NCI-H748 (cell line): ENCODE data around the gene NAPB.

Experiments used
- DNase-seq: peaks from one replicate; lab custom pipeline; 2025; ENCODE audit not compliant: unreplicated experiment; lab: John Stamatoyannopoulos, UW

The NAPB gene

GRCh38 chr20:23438661-23439060 is 17.4 kb upstream of the NAPB start:
- DNase-seq = no peak

- DNase-seq = no peak
Measured at GRCh38 chr20:23437126-23437899, 16.0 kb upstream of the NAPB start.

- DNase-seq = no peak
Measured at GRCh38 chr20:23436681-23437080, 15.4 kb upstream of the NAPB start.

- DNase-seq = peak; percentile 67
Measured at GRCh38 chr20:23435626-23436539, 14.6 kb upstream of the NAPB start.

GRCh38 chr20:23434521-23435313 is 13.4 kb upstream of the NAPB start:
- no peak for DNase-seq

GRCh38 chr20:23433628-23434027 is 12.3 kb upstream of the NAPB start:
- DNase-seq = no peak

- DNase-seq = no peak
Measured at GRCh38 chr20:23425129-23425528, 3.8 kb upstream of the NAPB start.

GRCh38 chr20:23419995-23420901 is 1.0 kb downstream of the NAPB start:
- peak; percentile 60 for DNase-seq

- no peak for DNase-seq
Measured at GRCh38 chr20:23419657-23419994, 1.7 kb downstream of the NAPB start.

- DNase-seq = no peak
Measured at GRCh38 chr20:23417861-23418260, 3.4 kb downstream of the NAPB start.

- no peak for DNase-seq
Measured at GRCh38 chr20:23415959-23416583, 5.2 kb downstream of the NAPB start.

- DNase-seq = no peak
Measured at GRCh38 chr20:23415555-23415954, 5.7 kb downstream of the NAPB start.

GRCh38 chr20:23414526-23415188 is 6.6 kb downstream of the NAPB start:
- no peak for DNase-seq

- no peak for DNase-seq
Measured at GRCh38 chr20:23413862-23414422, 7.3 kb downstream of the NAPB start.

GRCh38 chr20:23412026-23412425 is 9.3 kb downstream of the NAPB start:
- no peak for DNase-seq

GRCh38 chr20:23410916-23411695 is 10.2 kb downstream of the NAPB start:
- no peak for DNase-seq

- DNase-seq = no peak
Measured at GRCh38 chr20:23409800-23410199, 11.5 kb downstream of the NAPB start.

- no peak for DNase-seq
Measured at GRCh38 chr20:23408957-23409356, 12.3 kb downstream of the NAPB start.
